Measurements from ENCODE around the gene C6orf163. TPM values are rescaled to one million over a fixed set of nuclear protein-coding genes. Genes with fewer than 3 reads are reported as not detected.
A peak's percentile ranks its signal among the peaks of the same experiment; 100 is the strongest.

C6orf163 gene
- total and polyA plus RNA-seq, 2 of the 13 experiments (the other 11 are each of a cell fraction or from before 2014, with no cell fraction given): 0.62 to 1.8 TPM

DNA sequence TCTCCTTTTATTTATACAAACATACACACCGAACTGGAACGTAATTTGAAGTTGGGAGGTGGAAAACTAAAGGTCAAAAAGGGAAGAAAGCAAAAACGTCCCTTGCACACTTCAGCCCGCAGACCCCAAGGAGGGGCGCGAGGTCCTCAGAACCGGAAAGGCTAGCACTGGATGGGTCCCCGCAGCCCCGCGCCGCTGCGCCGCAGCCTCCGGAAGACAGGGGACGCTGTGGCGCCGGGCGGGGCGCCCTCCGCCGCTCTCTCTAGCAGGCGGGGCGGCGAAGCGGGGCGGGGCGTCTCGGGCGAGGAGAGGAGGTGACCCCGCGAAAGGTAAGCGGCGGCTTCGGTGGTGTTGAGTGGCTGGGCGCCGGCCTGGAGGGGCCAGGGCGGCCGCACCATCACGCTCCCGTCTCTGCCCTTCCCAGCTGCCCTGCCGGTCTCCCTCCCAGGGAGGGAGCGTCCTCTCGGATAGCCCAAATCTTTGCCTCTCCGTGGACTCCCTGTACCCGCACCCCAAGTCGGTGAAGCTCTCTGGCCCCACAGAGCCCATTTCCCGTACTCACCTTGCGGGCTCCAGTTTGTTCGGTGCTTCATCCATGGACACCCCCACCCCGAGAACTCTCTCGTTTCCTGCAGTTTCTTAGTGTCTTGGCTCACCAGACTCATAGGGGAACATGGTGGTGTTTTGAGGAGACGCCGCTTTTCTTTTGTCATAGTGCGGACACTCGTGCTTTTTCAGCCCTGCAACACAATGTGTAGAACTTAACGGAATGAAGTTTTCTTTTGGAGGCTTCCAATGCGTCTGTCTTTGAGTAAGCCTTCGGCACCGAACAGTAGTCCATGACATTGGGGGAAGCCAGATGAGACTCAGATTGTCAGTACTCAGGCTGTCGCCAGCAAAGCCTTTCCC, 22.1 kb upstream of the C6orf163 start, which contains the start of gene SMIM8 (continued):
- no peak for TF ChIP-seq HNRNPUL1 (IDR thresholded peaks at IDR 0.05; ENCODE audit: low read depth, low read length)
- peak; percentile 65 for TF ChIP-seq ZEB1 (IDR thresholded peaks at IDR 0.05; ENCODE audit: insufficient replicate concordance, low read depth)
- TF ChIP-seq GFI1 (CRISPR knock-in tag; IDR thresholded peaks at IDR 0.05; ENCODE audit: borderline replicate concordance): peak; percentile 75
- TF ChIP-seq, protein P1, sequence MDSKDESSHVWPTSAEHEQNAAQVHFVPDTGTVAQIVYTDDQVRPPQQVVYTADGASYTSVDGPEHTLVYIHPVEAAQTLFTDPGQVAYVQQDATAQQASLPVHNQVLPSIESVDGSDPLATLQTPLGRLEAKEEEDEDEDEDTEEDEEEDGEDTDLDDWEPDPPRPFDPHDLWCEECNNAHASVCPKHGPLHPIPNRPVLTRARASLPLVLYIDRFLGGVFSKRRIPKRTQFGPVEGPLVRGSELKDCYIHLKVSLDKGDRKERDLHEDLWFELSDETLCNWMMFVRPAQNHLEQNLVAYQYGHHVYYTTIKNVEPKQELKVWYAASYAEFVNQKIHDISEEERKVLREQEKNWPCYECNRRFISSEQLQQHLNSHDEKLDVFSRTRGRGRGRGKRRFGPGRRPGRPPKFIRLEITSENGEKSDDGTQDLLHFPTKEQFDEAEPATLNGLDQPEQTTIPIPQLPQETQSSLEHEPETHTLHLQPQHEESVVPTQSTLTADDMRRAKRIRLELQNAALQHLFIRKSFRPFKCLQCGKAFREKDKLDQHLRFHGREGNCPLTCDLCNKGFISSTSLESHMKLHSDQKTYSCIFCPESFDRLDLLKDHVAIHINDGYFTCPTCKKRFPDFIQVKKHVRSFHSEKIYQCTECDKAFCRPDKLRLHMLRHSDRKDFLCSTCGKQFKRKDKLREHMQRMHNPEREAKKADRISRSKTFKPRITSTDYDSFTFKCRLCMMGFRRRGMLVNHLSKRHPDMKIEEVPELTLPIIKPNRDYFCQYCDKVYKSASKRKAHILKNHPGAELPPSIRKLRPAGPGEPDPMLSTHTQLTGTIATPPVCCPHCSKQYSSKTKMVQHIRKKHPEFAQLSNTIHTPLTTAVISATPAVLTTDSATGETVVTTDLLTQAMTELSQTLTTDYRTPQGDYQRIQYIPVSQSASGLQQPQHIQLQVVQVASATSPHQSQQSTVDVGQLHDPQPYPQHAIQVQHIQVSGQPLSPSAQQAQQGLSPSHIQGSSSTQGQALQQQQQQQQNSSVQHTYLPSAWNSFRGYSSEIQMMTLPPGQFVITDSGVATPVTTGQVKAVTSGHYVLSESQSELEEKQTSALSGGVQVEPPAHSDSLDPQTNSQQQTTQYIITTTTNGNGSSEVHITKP (CRISPR knock-in tag; IDR thresholded peaks at IDR 0.05; ENCODE audit: low read depth): no peak
- peak; percentile 75 for TF ChIP-seq ZFX (CRISPR knock-in tag; IDR thresholded peaks at IDR 0.05; ENCODE audit: low read depth)
- TF ChIP-seq ZNF570 (CRISPR knock-in tag; IDR thresholded peaks at IDR 0.05; ENCODE audit: borderline replicate concordance): no peak
- no peak for TF ChIP-seq ZNF431 (CRISPR knock-in tag; IDR thresholded peaks at IDR 0.05; ENCODE audit: borderline replicate concordance, low read depth)
- no peak for TF ChIP-seq ZNF670 (CRISPR knock-in tag; IDR thresholded peaks at IDR 0.05; ENCODE audit: borderline replicate concordance)
- TF ChIP-seq NR2F1 (CRISPR knock-in tag; IDR thresholded peaks at IDR 0.05): no peak
- TF ChIP-seq ATRX (CRISPR knock-in tag; IDR thresholded peaks at IDR 0.05; ENCODE audit: borderline replicate concordance): no peak
- TF ChIP-seq ZNF33B (CRISPR knock-in tag; IDR thresholded peaks at IDR 0.05): peak; percentile 82; the same call in 1 of the 2 replicates
- TF ChIP-seq ZBTB38 (CRISPR knock-in tag; IDR thresholded peaks at IDR 0.05): peak; percentile 77
- TF ChIP-seq ZBTB7A (CRISPR knock-in tag; IDR thresholded peaks at IDR 0.05): peak; percentile 61; the same call in 1 of the 2 replicates
- peak; percentile 53; the same call in 1 of the 2 replicates for TF ChIP-seq ZNF263 (CRISPR knock-in tag; IDR thresholded peaks at IDR 0.05)
- TF ChIP-seq, protein P2, sequence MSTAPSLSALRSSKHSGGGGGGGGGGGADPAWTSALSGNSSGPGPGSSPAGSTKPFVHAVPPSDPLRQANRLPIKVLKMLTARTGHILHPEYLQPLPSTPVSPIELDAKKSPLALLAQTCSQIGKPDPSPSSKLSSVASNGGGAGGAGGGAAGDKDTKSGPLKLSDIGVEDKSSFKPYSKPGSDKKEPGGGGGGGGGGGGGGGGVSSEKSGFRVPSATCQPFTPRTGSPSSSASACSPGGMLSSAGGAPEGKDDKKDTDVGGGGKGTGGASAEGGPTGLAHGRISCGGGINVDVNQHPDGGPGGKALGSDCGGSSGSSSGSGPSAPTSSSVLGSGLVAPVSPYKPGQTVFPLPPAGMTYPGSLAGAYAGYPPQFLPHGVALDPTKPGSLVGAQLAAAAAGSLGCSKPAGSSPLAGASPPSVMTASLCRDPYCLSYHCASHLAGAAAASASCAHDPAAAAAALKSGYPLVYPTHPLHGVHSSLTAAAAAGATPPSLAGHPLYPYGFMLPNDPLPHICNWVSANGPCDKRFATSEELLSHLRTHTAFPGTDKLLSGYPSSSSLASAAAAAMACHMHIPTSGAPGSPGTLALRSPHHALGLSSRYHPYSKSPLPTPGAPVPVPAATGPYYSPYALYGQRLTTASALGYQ (CRISPR knock-in tag; IDR thresholded peaks at IDR 0.05): peak; percentile 85
- peak; percentile 90 for TF ChIP-seq RBFOX2 (IDR thresholded peaks at IDR 0.05; ENCODE audit: low read depth, low read length)
- peak; percentile 84; the same call in 1 of the 2 replicates for TF ChIP-seq WIZ (CRISPR knock-in tag; IDR thresholded peaks at IDR 0.05)
- TF ChIP-seq ARNTL (CRISPR knock-in tag; IDR thresholded peaks at IDR 0.05): no peak
- 0 out of 2 replicates have a peak, but pooled peaks have one; percentile 54 for TF ChIP-seq MIER2 (CRISPR knock-in tag; IDR thresholded peaks at IDR 0.05)
- peak; percentile 38; the same call in 1 of the 2 replicates for TF ChIP-seq ZNF549 (CRISPR knock-in tag; IDR thresholded peaks at IDR 0.05)
- TF ChIP-seq FOXJ3 (CRISPR knock-in tag; IDR thresholded peaks at IDR 0.05; ENCODE audit: borderline replicate concordance): peak; percentile 54; the same call in 1 of the 2 replicates
